ENCODE data around the gene LOX. TPM values are rescaled to one million over a fixed set of nuclear protein-coding genes. Genes with fewer than 3 reads are reported as not detected.

Gene LOX
- total and polyA plus RNA-seq, 9 of the 15 experiments (the other 6 are each of a cell fraction or from before 2014, with no cell fraction given), result 0.06 to 0.09 TPM; not detected in 7

DNA sequence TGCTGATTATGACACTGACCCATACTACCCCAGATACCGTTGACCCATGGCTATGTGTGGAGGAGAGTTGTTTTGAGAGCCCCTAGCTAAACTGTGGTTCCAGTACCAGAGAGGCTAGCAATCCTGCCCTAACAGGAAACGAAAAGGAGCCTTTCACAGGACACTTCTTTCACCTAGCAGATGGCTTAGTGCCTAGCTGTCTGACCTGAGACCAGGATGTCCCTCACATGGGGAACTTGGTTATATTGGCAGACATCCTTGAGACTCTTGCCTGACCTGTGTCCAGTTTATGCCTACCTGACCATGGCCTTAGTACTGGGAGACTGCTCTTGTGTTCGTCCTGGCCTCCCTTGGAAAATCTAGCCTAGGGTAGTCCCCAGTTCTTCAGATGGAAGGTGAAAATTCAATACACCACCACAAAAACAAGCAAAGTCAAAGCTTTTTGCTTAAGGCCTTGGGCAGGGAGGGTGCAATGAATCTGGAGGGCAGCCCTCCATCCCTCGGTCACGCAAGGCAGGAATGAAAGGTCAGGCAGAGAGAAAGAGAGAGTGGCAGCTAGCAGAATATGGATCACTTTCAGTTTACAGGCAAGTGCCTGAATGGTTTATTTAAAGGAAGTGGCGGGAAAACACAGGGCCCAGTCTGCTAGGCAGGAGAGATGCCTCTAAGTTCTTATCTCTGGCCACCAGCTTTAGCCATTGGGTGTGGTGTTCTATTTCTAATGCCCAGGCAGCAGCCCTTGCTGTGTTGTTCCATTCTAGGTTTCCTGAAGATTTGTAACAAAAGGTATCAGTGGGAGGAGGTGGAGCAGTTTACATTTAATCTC is 34.9 kb upstream of the LOX start (continued):
- TF ChIP-seq, protein P1, sequence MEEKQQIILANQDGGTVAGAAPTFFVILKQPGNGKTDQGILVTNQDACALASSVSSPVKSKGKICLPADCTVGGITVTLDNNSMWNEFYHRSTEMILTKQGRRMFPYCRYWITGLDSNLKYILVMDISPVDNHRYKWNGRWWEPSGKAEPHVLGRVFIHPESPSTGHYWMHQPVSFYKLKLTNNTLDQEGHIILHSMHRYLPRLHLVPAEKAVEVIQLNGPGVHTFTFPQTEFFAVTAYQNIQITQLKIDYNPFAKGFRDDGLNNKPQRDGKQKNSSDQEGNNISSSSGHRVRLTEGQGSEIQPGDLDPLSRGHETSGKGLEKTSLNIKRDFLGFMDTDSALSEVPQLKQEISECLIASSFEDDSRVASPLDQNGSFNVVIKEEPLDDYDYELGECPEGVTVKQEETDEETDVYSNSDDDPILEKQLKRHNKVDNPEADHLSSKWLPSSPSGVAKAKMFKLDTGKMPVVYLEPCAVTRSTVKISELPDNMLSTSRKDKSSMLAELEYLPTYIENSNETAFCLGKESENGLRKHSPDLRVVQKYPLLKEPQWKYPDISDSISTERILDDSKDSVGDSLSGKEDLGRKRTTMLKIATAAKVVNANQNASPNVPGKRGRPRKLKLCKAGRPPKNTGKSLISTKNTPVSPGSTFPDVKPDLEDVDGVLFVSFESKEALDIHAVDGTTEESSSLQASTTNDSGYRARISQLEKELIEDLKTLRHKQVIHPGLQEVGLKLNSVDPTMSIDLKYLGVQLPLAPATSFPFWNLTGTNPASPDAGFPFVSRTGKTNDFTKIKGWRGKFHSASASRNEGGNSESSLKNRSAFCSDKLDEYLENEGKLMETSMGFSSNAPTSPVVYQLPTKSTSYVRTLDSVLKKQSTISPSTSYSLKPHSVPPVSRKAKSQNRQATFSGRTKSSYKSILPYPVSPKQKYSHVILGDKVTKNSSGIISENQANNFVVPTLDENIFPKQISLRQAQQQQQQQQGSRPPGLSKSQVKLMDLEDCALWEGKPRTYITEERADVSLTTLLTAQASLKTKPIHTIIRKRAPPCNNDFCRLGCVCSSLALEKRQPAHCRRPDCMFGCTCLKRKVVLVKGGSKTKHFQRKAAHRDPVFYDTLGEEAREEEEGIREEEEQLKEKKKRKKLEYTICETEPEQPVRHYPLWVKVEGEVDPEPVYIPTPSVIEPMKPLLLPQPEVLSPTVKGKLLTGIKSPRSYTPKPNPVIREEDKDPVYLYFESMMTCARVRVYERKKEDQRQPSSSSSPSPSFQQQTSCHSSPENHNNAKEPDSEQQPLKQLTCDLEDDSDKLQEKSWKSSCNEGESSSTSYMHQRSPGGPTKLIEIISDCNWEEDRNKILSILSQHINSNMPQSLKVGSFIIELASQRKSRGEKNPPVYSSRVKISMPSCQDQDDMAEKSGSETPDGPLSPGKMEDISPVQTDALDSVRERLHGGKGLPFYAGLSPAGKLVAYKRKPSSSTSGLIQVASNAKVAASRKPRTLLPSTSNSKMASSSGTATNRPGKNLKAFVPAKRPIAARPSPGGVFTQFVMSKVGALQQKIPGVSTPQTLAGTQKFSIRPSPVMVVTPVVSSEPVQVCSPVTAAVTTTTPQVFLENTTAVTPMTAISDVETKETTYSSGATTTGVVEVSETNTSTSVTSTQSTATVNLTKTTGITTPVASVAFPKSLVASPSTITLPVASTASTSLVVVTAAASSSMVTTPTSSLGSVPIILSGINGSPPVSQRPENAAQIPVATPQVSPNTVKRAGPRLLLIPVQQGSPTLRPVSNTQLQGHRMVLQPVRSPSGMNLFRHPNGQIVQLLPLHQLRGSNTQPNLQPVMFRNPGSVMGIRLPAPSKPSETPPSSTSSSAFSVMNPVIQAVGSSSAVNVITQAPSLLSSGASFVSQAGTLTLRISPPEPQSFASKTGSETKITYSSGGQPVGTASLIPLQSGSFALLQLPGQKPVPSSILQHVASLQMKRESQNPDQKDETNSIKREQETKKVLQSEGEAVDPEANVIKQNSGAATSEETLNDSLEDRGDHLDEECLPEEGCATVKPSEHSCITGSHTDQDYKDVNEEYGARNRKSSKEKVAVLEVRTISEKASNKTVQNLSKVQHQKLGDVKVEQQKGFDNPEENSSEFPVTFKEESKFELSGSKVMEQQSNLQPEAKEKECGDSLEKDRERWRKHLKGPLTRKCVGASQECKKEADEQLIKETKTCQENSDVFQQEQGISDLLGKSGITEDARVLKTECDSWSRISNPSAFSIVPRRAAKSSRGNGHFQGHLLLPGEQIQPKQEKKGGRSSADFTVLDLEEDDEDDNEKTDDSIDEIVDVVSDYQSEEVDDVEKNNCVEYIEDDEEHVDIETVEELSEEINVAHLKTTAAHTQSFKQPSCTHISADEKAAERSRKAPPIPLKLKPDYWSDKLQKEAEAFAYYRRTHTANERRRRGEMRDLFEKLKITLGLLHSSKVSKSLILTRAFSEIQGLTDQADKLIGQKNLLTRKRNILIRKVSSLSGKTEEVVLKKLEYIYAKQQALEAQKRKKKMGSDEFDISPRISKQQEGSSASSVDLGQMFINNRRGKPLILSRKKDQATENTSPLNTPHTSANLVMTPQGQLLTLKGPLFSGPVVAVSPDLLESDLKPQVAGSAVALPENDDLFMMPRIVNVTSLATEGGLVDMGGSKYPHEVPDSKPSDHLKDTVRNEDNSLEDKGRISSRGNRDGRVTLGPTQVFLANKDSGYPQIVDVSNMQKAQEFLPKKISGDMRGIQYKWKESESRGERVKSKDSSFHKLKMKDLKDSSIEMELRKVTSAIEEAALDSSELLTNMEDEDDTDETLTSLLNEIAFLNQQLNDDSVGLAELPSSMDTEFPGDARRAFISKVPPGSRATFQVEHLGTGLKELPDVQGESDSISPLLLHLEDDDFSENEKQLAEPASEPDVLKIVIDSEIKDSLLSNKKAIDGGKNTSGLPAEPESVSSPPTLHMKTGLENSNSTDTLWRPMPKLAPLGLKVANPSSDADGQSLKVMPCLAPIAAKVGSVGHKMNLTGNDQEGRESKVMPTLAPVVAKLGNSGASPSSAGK (IDR thresholded peaks at IDR 0.05), result peak; percentile 70
- TF ChIP-seq GATAD2A (IDR thresholded peaks at IDR 0.05) (peak; percentile 85), TBL1XR1 (IDR thresholded peaks at IDR 0.05; ENCODE audit: low read length in 2 of 2) (peak in 1 of 2 experiments; percentile 79; a peak in 2 of 4 replicates), POLR2AphosphoS5 (IDR thresholded peaks at IDR 0.05; ENCODE audit: control insufficient read depth, insufficient read depth, low read depth, low read length) (peak; percentile 91; the same call in 1 of the 2 replicates), SUPT5H (IDR thresholded peaks at IDR 0.05) (peak; percentile 61), ZFP36 (IDR thresholded peaks at IDR 0.05; ENCODE audit: low read depth, low read length, partially characterized antibody) (peak; percentile 0), PML (IDR thresholded peaks at IDR 0.05; ENCODE audit: low read length) (peak; percentile 86), HDAC2 (IDR thresholded peaks at IDR 0.05) (peak; percentile 62; the same call in 1 of the 2 replicates), LCOR (CRISPR knock-in tag; IDR thresholded peaks at IDR 0.05) (peak; percentile 68; the same call in 1 of the 2 replicates)
- TF ChIP-seq, protein P2, sequence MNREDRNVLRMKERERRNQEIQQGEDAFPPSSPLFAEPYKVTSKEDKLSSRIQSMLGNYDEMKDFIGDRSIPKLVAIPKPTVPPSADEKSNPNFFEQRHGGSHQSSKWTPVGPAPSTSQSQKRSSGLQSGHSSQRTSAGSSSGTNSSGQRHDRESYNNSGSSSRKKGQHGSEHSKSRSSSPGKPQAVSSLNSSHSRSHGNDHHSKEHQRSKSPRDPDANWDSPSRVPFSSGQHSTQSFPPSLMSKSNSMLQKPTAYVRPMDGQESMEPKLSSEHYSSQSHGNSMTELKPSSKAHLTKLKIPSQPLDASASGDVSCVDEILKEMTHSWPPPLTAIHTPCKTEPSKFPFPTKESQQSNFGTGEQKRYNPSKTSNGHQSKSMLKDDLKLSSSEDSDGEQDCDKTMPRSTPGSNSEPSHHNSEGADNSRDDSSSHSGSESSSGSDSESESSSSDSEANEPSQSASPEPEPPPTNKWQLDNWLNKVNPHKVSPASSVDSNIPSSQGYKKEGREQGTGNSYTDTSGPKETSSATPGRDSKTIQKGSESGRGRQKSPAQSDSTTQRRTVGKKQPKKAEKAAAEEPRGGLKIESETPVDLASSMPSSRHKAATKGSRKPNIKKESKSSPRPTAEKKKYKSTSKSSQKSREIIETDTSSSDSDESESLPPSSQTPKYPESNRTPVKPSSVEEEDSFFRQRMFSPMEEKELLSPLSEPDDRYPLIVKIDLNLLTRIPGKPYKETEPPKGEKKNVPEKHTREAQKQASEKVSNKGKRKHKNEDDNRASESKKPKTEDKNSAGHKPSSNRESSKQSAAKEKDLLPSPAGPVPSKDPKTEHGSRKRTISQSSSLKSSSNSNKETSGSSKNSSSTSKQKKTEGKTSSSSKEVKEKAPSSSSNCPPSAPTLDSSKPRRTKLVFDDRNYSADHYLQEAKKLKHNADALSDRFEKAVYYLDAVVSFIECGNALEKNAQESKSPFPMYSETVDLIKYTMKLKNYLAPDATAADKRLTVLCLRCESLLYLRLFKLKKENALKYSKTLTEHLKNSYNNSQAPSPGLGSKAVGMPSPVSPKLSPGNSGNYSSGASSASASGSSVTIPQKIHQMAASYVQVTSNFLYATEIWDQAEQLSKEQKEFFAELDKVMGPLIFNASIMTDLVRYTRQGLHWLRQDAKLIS (CRISPR knock-in tag; IDR thresholded peaks at IDR 0.05), result no peak

Measured in K562 (cell line).